GM23248 (cell line): ENCODE measurements around the gene HCN2.

Source experiments
- EZH2 ChIP-seq: fragments of 200-600 bp; sonication (generic); IDR thresholded peaks from 2 replicates; pipeline ENCODE4 v1.6.1; 2018; ENCODE audit warnings: antibody characterized with exemption, mild to moderate bottlenecking; ENCODE audit not compliant: insufficient read depth, poor library complexity, severe bottlenecking
- EZH2phosphoT487 ChIP-seq: fragments of 200-600 bp; sonication (generic); IDR thresholded peaks from 2 replicates; pipeline ENCODE4 v1.6.1; 2018; ENCODE audit warnings: antibody characterized with exemption, moderate library complexity, mild to moderate bottlenecking, low read depth; ENCODE audit not compliant: insufficient read depth

- TF ChIP-seq EZH2phosphoT487: no peak
- no peak for TF ChIP-seq EZH2
These were observed 56.5 kb downstream of the HCN2 start for GRCh38 chr19:645912-646778.
